IMR-90 (cell line): ENCODE data around the gene RNF17. TPM values are rescaled to one million over a fixed set of nuclear protein-coding genes. Genes with fewer than 3 reads are reported as not detected.

Source experiments
- ATAC-seq: fragments of 200-7000 bp; cut with Tn5 transposase; 2 replicates; pipeline ENCODE4 v1.9.1; 2020; ENCODE audit warnings: low read depth, mild to moderate bottlenecking, moderate library complexity
- BruUV-seq: library from RNA; stranded (reverse); fragments of 400-500 nt; replicated peaks from 2 replicates; lab custom pipeline; 2021; lab: Mats Ljungman, UMichigan
- CTCF ChIA-PET: fragments of 300-600 bp; formaldehyde crosslinking; extraction: SDS; loops from one replicate; lab custom pipeline; 2021; ENCODE audit warnings: antibody characterized with exemption; lab: Yijun Ruan, JAX
- POLR2A ChIA-PET: fragments of 300-600 bp; sonication (Branson Sonifier 250); formaldehyde crosslinking; loops from one replicate; lab custom pipeline; 2022; ENCODE audit warnings: antibody characterized with exemption; ENCODE audit not compliant: unreplicated experiment; lab: Charles Lee
- DNase-seq: peaks from one replicate; pipeline ENCODE4 v3.0.0; 2013
- H2AFZ ChIP-seq: replicated peaks from 2 replicates; pipeline ENCODE3; 2013; ENCODE audit warnings: low read length, mild to moderate bottlenecking; ENCODE audit not compliant: poor library complexity
- H2AK5ac ChIP-seq: 2 replicates; pipeline ENCODE4 v1.6.1; 2013; ENCODE audit warnings: low read depth, low read length, inconsistent platforms
- H2AK9ac ChIP-seq: replicated peaks from 2 replicates; pipeline ENCODE3; 2013; ENCODE audit warnings: mild to moderate bottlenecking, low read depth, low read length, moderate library complexity; ENCODE audit not compliant: poor library complexity
- H2BK120ac ChIP-seq: 2 replicates; pipeline ENCODE4 v1.6.1; 2013; ENCODE audit warnings: low read depth, low read length, inconsistent platforms
- H2BK15ac ChIP-seq: 3 replicates; pipeline ENCODE4 v1.6.1; 2013; ENCODE audit warnings: low read depth, low read length, inconsistent platforms
- H2BK20ac ChIP-seq: 2 replicates; pipeline ENCODE4 v1.6.1; 2013; ENCODE audit warnings: low read depth, mild to moderate bottlenecking, inconsistent platforms, low read length, moderate library complexity
- H2BK5ac ChIP-seq: 2 replicates; pipeline ENCODE4 v1.6.1; 2013; ENCODE audit warnings: mild to moderate bottlenecking, low read depth, low read length, inconsistent platforms; ENCODE audit not compliant: poor library complexity, severe bottlenecking
- H3K14ac ChIP-seq: replicated peaks from 2 replicates; pipeline ENCODE4 v1.6.1; 2013; ENCODE audit warnings: low read depth, low read length, inconsistent platforms
- H3K18ac ChIP-seq: 2 replicates; pipeline ENCODE4 v1.6.1; 2013; ENCODE audit warnings: low read depth, low read length, control low read depth
- H3K23ac ChIP-seq: 2 replicates; pipeline ENCODE4 v1.6.1; 2013; ENCODE audit warnings: low read depth, low read length, inconsistent platforms
- H3K27ac ChIP-seq: 2 replicates; pipeline ENCODE4 v1.5.1; 2013; ENCODE audit warnings: mild to moderate bottlenecking, control low read depth, low read length; ENCODE audit not compliant: insufficient read depth
- H3K27me3 ChIP-seq: 2 replicates; pipeline ENCODE4 v1.6.1; 2013; ENCODE audit warnings: low read length; ENCODE audit not compliant: control insufficient read depth, insufficient read depth
- H3K36me3 ChIP-seq: 2 replicates; pipeline ENCODE4 v1.6.1; 2013; ENCODE audit warnings: low read length, mixed read lengths; ENCODE audit not compliant: control insufficient read depth, insufficient read depth
- H3K4ac ChIP-seq: 2 replicates; pipeline ENCODE4 v1.6.1; 2013; ENCODE audit warnings: low read depth, low read length, inconsistent platforms
- H3K4me1 ChIP-seq: 2 replicates; pipeline ENCODE4 v1.6.1; 2013; ENCODE audit warnings: low read length, mixed read lengths; ENCODE audit not compliant: control insufficient read depth, insufficient read depth
- H3K4me2 ChIP-seq: 2 replicates; pipeline ENCODE4 v1.6.1; 2013; ENCODE audit warnings: low read depth, mild to moderate bottlenecking, control low read depth, low read length, moderate library complexity
- H3K4me3 ChIP-seq: 2 replicates; pipeline ENCODE4 v1.5.1; 2013; ENCODE audit warnings: low read depth, mild to moderate bottlenecking, control low read depth, low read length, moderate library complexity; ENCODE audit not compliant: insufficient read depth
- H3K56ac ChIP-seq: 2 replicates; pipeline ENCODE4 v1.6.1; 2013; ENCODE audit warnings: low read length, inconsistent platforms; ENCODE audit not compliant: insufficient read depth; ENCODE audit errors: extremely low read depth
- H3K79me1 ChIP-seq, 2 experiments: 2 replicates each; pipeline ENCODE4 v1.6.1; 2013; ENCODE audit warnings: low read length in 2 of 2, inconsistent platforms in 1 of 2, low read depth in 1 of 2
- H3K9ac ChIP-seq: 2 replicates; pipeline ENCODE4 v1.6.1; 2013; ENCODE audit warnings: low read depth, low read length, control low read depth
- H3K9me1 ChIP-seq: 2 replicates; pipeline ENCODE4 v1.6.1; 2013; ENCODE audit warnings: low read length, inconsistent platforms; ENCODE audit not compliant: insufficient read depth
- H3K9me3 ChIP-seq: 2 replicates; pipeline ENCODE4 v1.6.1; 2013; ENCODE audit warnings: low read length; ENCODE audit not compliant: control insufficient read depth, insufficient read depth
- H4K20me1 ChIP-seq: 2 replicates; pipeline ENCODE4 v1.6.1; 2013; ENCODE audit warnings: low read length, inconsistent platforms; ENCODE audit not compliant: insufficient read depth
- H4K5ac ChIP-seq: 2 replicates; pipeline ENCODE4 v1.6.1; 2013; ENCODE audit warnings: mild to moderate bottlenecking, low read depth, low read length, control low read depth
- H4K8ac ChIP-seq, 2 experiments: 2 replicates each; pipeline ENCODE4 v1.6.1; 2013; ENCODE audit warnings: low read depth in 2 of 2, low read length in 2 of 2, control low read depth in 1 of 2, inconsistent platforms in 1 of 2
- H4K91ac ChIP-seq: 2 replicates; pipeline ENCODE4 v1.6.1; 2013; ENCODE audit warnings: low read depth, low read length, inconsistent platforms; ENCODE audit not compliant: insufficient read depth
- CEBPB ChIP-seq: IDR thresholded peaks from 2 replicates; pipeline ENCODE4 v1.6.1; 2012; ENCODE audit warnings: low read depth, low read length, improper control_type of control experiment
- CHD1 ChIP-seq: IDR thresholded peaks from 2 replicates; pipeline ENCODE4 v1.6.1; 2012; ENCODE audit warnings: low read depth, low read length, improper control_type of control experiment
- CTCF ChIP-seq: conservative IDR thresholded peaks from 2 replicates; pipeline ENCODE4 v1.5.1; 2012; ENCODE audit warnings: mild to moderate bottlenecking, low read depth, low read length, improper control_type of control experiment
- ELK1 ChIP-seq: fragments of 150-350 bp; IDR thresholded peaks from 2 replicates; pipeline ENCODE4 v1.6.1; 2016; ENCODE audit warnings: low read depth, mild to moderate bottlenecking, low read length, moderate library complexity, borderline replicate concordance
- MAFK ChIP-seq: IDR thresholded peaks from 2 replicates; pipeline ENCODE4 v1.6.1; 2012; ENCODE audit warnings: low read depth, low read length, improper control_type of control experiment
- MXI1 ChIP-seq: IDR thresholded peaks from 2 replicates; pipeline ENCODE4 v1.6.1; 2012; ENCODE audit warnings: low read depth, mild to moderate bottlenecking, low read length, moderate library complexity, borderline replicate concordance
- NFE2L2 ChIP-seq: fragments of 150-350 bp; IDR thresholded peaks from 2 replicates; pipeline ENCODE4 v1.6.1; 2016; ENCODE audit warnings: low read depth, mild to moderate bottlenecking, low read length
- POLR2A ChIP-seq: IDR thresholded peaks from 2 replicates; pipeline ENCODE4 v1.6.1; 2012; ENCODE audit warnings: mild to moderate bottlenecking, low read depth, low read length
- RAD21 ChIP-seq: IDR thresholded peaks from 2 replicates; pipeline ENCODE4 v1.6.1; 2012; ENCODE audit warnings: low read length, improper control_type of control experiment
- RFX5 ChIP-seq: IDR thresholded peaks from 2 replicates; pipeline ENCODE4 v1.8.0; 2012; ENCODE audit warnings: low read depth, mild to moderate bottlenecking, low read length, moderate library complexity
- USF2 ChIP-seq: fragments of 150-350 bp; IDR thresholded peaks from 2 replicates; pipeline ENCODE4 v1.6.1; 2017; ENCODE audit warnings: mild to moderate bottlenecking, antibody characterized with exemption, low read length, low read depth
- WGBS, 2 experiments: methylation state at CpG; one replicate each; pipeline versions ENCODE4 v1.1.5 to v1.1.7; 2013; ENCODE audit warnings: missing lambda C conversion rate in 2 of 2; ENCODE audit not compliant: insufficient read length in 1 of 2; ENCODE audit errors: extremely low coverage in 2 of 2; 5-methylcytosine and 5-hydroxymethylcytosine counted together
- dilution Hi-C: fragments of 300-500 bp; cut with HindIII; formaldehyde crosslinking; loops from one replicate; pipeline ENCODE4 v1.14.3; 2018; ENCODE audit warnings: low sequenced_read_pairs; ENCODE audit not compliant: unreplicated experiment
- in situ Hi-C: fragments of 300-500 bp; cut with MboI; formaldehyde crosslinking; loops from 3 replicates; pipeline ENCODE4 v1.14.3; 2019; ENCODE audit warnings: low sequenced_read_pairs, inconsistent platforms, mixed read lengths
- intact Hi-C: fragments of 100-400 bp; cut with micrococcal nuclease; formaldehyde crosslinking; loops from 2 replicates; pipeline ENCODE4 v1.10.0; 2022
- polyA plus RNA-seq, 3 experiments: library from polyadenylated mRNA; depleted of rRNA; stranded (reverse); fragments of >200 nt; gene quantifications; 2 replicates each; pipeline ENCODE4 v1.2.3, GENCODE V29; 2012; ENCODE audit warnings: low replicate concordance in 1 of 3
- total RNA-seq: library from RNA; depleted of rRNA; stranded (reverse); fragments of >200 nt; gene quantifications from 2 replicates; pipeline ENCODE4 v1.2.3, GENCODE V29; 2012

The RNF17 gene
- total and polyA plus RNA-seq, 2 of the 4 experiments (the other 2 are of a cell fraction) = 0.03 to 0.18 TPM

GRCh38 chr13:24744247-24744646 lies 19.7 kb upstream of the RNF17 start:
- dilution Hi-C loops = no loop called here

More at GRCh38 chr13:24744247-24744646, 19.7 kb upstream of the RNF17 start:
- no peak overlapping the region for H3K18ac ChIP-seq
- H3K27ac ChIP-seq = no peak overlapping the region
- H3K23ac ChIP-seq = no peak overlapping the region
- no peaks in the 10 kb centered on the region for H3K4me1 ChIP-seq
- H3K9me3 ChIP-seq = no peaks in the 10 kb centered on the region
- no peak overlapping the region for H3K4me3 ChIP-seq
- H2AK5ac ChIP-seq = no peak overlapping the region
- in situ Hi-C loops = no loop called here
- no peak overlapping the region for H2AK9ac ChIP-seq
- peaks cover 36% of the 10 kb centered on the region for H3K27me3 ChIP-seq
- TF ChIP-seq USF2 (no peak), RFX5 (no peak), ELK1 (no peak), POLR2A (no peak), CTCF (no peak), CEBPB (no peak), NFE2L2 (no peak), MAFK (no peak), CHD1 (no peak), MXI1 (no peak), RAD21 (no peak)
- no peak overlapping the region for H3K56ac ChIP-seq
- H2BK15ac ChIP-seq = no peak overlapping the region
- POLR2A ChIA-PET = no interaction called here
- no CpG with 5 or more reads among the region's 6 CpGs for WGBS, 2 experiments
- H2BK5ac ChIP-seq = no peak overlapping the region
- H3K9ac ChIP-seq = no peak overlapping the region
- H4K91ac ChIP-seq = no peak overlapping the region
- H3K4ac ChIP-seq = no peak overlapping the region
- no peak overlapping the region for H3K4me2 ChIP-seq
- no peaks in the 10 kb centered on the region for H3K36me3 ChIP-seq
- no peak for DNase-seq
- H4K8ac ChIP-seq = no peak overlapping the region
- H2AFZ ChIP-seq = no peak overlapping the region
- H4K5ac ChIP-seq = no peak overlapping the region
- H2BK20ac ChIP-seq = no peak overlapping the region
- BruUV-seq = no TSS peak
- ATAC-seq = no peak
- H3K9me1 ChIP-seq = no peaks in the 10 kb centered on the region
- H3K79me1 ChIP-seq = no peaks in the 10 kb centered on the region
- CTCF ChIA-PET = no interaction called here
- H2BK120ac ChIP-seq = no peak overlapping the region
- H3K14ac ChIP-seq = no peak overlapping the region
- H4K20me1 ChIP-seq = no peaks in the 10 kb centered on the region
- intact Hi-C loops = no loop called here
